OCI-LY1 (cell line): ENCODE measurements around the gene SRRM5.
A peak's percentile ranks its signal among the peaks of the same experiment; 100 is the strongest.

Source experiments
- H2AFZ ChIP-seq: fragments of 200-600 bp; sonication (generic), shearing (Covaris generic); 2 replicates; pipeline ENCODE4 v1.6.0; 2014; ENCODE audit warnings: antibody characterized with exemption, mild to moderate bottlenecking, low read length
- H3F3A ChIP-seq: fragments of 200-600 bp; sonication (generic), shearing (Covaris generic); 2 replicates; pipeline ENCODE4 v1.6.0; 2014; ENCODE audit warnings: mild to moderate bottlenecking, antibody characterized with exemption, low read length, moderate library complexity; ENCODE audit not compliant: insufficient read depth
- H3K27ac ChIP-seq: fragments of 200-600 bp; sonication (generic); 2 replicates; pipeline ENCODE4 v1.5.1; 2014; ENCODE audit warnings: low read length, mixed run types, mild to moderate bottlenecking, low read depth; ENCODE audit not compliant: poor library complexity, severe bottlenecking
- H3K27me3 ChIP-seq: fragments of 200-600 bp; sonication (generic); 2 replicates; pipeline ENCODE4 v1.6.0; 2014; ENCODE audit warnings: antibody characterized with exemption, mild to moderate bottlenecking, low read length, moderate library complexity; ENCODE audit not compliant: insufficient read depth
- H3K36me3 ChIP-seq: fragments of 200-600 bp; sonication (generic); 2 replicates; pipeline ENCODE4 v1.6.1; 2014; ENCODE audit warnings: mild to moderate bottlenecking, antibody characterized with exemption, low read length, moderate library complexity, mixed read lengths; ENCODE audit not compliant: insufficient read depth
- H3K4me1 ChIP-seq: fragments of 200-600 bp; sonication (generic); 2 replicates; pipeline ENCODE4 v1.5.1; 2014; ENCODE audit warnings: mild to moderate bottlenecking, low read length, moderate library complexity; ENCODE audit not compliant: insufficient read depth, severe bottlenecking
- H3K4me2 ChIP-seq: fragments of 200-600 bp; sonication (generic), shearing (Covaris generic); 2 replicates; pipeline ENCODE4 v1.6.1; 2014; ENCODE audit warnings: low read length
- H3K4me3 ChIP-seq: fragments of 200-600 bp; sonication (generic); 2 replicates; pipeline ENCODE4 v1.5.1; 2014; ENCODE audit warnings: low read length, low read depth, mild to moderate bottlenecking, mixed read lengths; ENCODE audit not compliant: poor library complexity, severe bottlenecking
- H3K79me2 ChIP-seq: fragments of 200-600 bp; shearing (Covaris generic); 2 replicates; pipeline ENCODE4 v1.6.1; 2016; ENCODE audit warnings: mixed run types, low read length, mixed read lengths; ENCODE audit not compliant: insufficient read depth
- H3K9ac ChIP-seq: fragments of 200-600 bp; sonication (generic), shearing (Covaris generic); 2 replicates; pipeline ENCODE4 v1.6.1; 2014; ENCODE audit warnings: mild to moderate bottlenecking, low read length, mixed read lengths
- H3K9me2 ChIP-seq: fragments of 200-600 bp; sonication (generic), shearing (Covaris generic); 2 replicates; pipeline ENCODE4 v1.6.1; 2014; ENCODE audit warnings: low read depth, mild to moderate bottlenecking, low read length, mixed read lengths
- H3K9me3 ChIP-seq: fragments of 200-600 bp; shearing (Covaris generic); 2 replicates; pipeline ENCODE4 v1.6.1; 2014; ENCODE audit warnings: low read length, mixed read lengths
- H4K20me1 ChIP-seq: fragments of 200-600 bp; sonication (generic), shearing (Covaris generic); 2 replicates; pipeline ENCODE4 v1.6.0; 2016; ENCODE audit warnings: mild to moderate bottlenecking, low read length; ENCODE audit not compliant: insufficient read depth
- EZH2 ChIP-seq: fragments of 200-600 bp; sonication (generic), shearing (Covaris generic); IDR thresholded peaks from 2 replicates; pipeline ENCODE4 v1.8.0; 2017; ENCODE audit warnings: borderline replicate concordance, mixed run types, mild to moderate bottlenecking, antibody characterized with exemption, low read length, moderate library complexity, mixed read lengths
- TF ChIP-seq, protein P1 (sequence below): fragments of 200-600 bp; sonication (generic), shearing (Covaris generic); IDR thresholded peaks from 2 replicates; pipeline ENCODE4 v1.5.1; 2017; ENCODE audit warnings: mild to moderate bottlenecking, antibody characterized with exemption, low read length, moderate library complexity, mixed read lengths

Gene SRRM5

DNA sequence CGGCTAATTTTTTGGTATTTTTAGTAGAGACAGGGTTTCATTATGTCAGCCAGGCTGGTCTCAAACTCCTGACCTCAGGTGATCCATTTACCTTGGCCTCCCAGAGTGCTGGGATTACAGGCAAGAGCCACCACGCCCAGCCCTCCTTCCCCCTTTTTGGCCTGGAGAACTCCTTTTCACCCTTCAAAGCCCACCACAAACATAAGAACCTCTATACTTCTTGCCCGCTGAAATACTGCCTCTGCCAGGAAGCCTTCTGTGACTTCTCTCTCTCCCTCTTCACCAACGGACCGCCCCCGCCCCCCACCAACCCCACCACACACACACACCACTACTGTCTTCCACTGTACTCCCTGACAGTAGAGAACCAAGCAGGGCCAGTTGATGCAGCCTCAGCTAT, 5.1 kb downstream of the SRRM5 start:
- Histone ChIP-seq H4K20me1 (no peaks in the 10 kb centered on the region), H3K9ac (no peak overlapping the region), H3K4me1 (peaks cover 29% of the 10 kb centered on the region), H3K27ac (no peak overlapping the region), H3K4me3 (no peak overlapping the region), H3K4me2 (no peak overlapping the region), H3K9me2 (no peaks in the 10 kb centered on the region), H3F3A (peaks cover 4% of the 10 kb centered on the region; the same call in 1 of the 2 replicates), H3K36me3 (peaks cover 23% of the 10 kb centered on the region), H3K27me3 (no peaks in the 10 kb centered on the region), H3K79me2 (peaks cover 35% of the 10 kb centered on the region), H3K9me3 (no peaks in the 10 kb centered on the region), H2AFZ (no peak overlapping the region)
- no peak for TF ChIP-seq EZH2
- TF ChIP-seq, protein P1, sequence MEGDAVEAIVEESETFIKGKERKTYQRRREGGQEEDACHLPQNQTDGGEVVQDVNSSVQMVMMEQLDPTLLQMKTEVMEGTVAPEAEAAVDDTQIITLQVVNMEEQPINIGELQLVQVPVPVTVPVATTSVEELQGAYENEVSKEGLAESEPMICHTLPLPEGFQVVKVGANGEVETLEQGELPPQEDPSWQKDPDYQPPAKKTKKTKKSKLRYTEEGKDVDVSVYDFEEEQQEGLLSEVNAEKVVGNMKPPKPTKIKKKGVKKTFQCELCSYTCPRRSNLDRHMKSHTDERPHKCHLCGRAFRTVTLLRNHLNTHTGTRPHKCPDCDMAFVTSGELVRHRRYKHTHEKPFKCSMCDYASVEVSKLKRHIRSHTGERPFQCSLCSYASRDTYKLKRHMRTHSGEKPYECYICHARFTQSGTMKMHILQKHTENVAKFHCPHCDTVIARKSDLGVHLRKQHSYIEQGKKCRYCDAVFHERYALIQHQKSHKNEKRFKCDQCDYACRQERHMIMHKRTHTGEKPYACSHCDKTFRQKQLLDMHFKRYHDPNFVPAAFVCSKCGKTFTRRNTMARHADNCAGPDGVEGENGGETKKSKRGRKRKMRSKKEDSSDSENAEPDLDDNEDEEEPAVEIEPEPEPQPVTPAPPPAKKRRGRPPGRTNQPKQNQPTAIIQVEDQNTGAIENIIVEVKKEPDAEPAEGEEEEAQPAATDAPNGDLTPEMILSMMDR: no peak

DNA sequence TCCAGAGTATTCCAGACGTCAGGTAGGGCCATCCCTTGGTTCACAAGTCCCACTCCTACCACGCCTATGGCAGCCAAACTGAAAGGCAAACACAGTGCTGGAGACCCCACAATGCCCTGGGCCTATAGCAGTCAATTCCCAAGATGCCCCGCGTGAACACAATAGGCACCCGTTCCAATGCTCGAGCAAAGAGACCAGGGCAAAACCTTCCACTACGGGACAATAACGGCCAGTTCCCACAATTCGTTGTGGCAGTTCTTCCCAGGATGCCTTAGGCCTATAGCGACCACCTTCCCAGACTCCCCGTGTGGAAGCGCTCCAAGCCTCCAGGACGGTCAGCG, 7.0 kb downstream of the SRRM5 start:
- Histone ChIP-seq H3F3A (peaks cover 4% of the 10 kb centered on the region; the same call in 1 of the 2 replicates), H3K4me3 (peak overlapping the region; percentile 66), H3K36me3 (peaks cover 4% of the 10 kb centered on the region), H3K4me2 (peak overlapping the region; percentile 99), H3K9me2 (no peaks in the 10 kb centered on the region), H4K20me1 (no peaks in the 10 kb centered on the region), H2AFZ (no peak overlapping the region), H3K27me3 (no peaks in the 10 kb centered on the region), H3K9ac (peak overlapping the region; percentile 80), H3K4me1 (peaks cover 29% of the 10 kb centered on the region), H3K27ac (peak overlapping the region; percentile 91), H3K79me2 (peaks cover 35% of the 10 kb centered on the region), H3K9me3 (no peaks in the 10 kb centered on the region)
- TF ChIP-seq EZH2: no peak
- TF ChIP-seq, protein P1: no peak

DNA sequence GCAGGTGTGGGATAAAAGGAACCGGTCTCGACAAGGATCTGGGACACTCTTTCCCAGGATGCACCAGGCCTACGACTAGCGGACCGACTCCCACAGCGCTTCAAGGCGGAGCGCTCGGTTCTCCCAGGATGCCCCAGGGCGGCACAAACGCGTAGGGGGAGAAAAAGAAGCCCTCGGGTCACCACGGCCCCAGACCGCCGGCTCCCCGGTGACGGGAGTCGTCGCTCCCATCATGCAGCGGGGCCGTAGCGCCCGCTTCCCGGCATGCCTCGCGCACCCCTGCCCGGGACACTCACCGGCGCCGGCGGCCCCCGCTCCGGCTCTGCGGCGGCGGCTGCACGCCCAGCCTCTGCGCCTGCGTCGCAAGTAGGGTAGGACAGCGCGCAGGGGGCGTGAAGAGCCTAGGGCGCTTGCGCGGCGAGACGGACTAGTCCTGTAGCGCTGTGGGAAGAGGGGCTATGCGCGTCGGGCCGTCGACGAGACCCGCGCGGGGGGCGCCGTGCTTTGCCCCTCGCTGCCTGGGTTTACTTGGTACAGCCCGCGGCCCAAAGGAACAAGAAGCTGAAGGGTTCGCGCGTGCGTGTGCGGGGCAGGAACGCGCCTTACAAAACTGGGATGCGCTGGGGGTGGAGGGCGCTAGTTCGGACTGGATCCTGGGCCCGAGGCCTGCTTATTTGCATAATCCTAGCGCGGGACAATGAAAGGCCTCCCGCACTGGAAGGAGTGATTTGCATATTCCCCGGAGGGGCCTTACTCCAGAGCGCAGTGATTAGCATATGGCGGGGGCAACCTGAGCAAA, 7.6 kb downstream of the SRRM5 start, which contains the start of gene ZNF428:
TSS of gene ZNF428 (minus strand) at position 368 of the 799 bp plus-strand sequence. CDS start 5,325 bp downstream, outside the sequence.
- peak within 1 kb of the TSS; percentile 99 for H3K4me2 ChIP-seq
- H3K4me1 ChIP-seq: peaks cover 29% of the 10 kb centered on the region
- H3K9me3 ChIP-seq: no peaks in the 10 kb centered on the region
- H3K36me3 ChIP-seq: no peaks in the 10 kb centered on the region
- no peaks in the 10 kb centered on the region for H3K27me3 ChIP-seq
- H3K79me2 ChIP-seq: peaks cover 35% of the 10 kb centered on the region
- peak within 1 kb of the TSS; percentile 66 for H3K4me3 ChIP-seq
- H3K9me2 ChIP-seq: no peaks in the 10 kb centered on the region
- H3K27ac ChIP-seq: peak within 1 kb of the TSS; percentile 91
- peaks cover 4% of the 10 kb centered on the region; the same call in 1 of the 2 replicates for H3F3A ChIP-seq
- H4K20me1 ChIP-seq: no peaks in the 10 kb centered on the region
- peak within 1 kb of the TSS; percentile 80 for H3K9ac ChIP-seq
- 0 out of 2 replicates have a peak within 1 kb of the TSS, but pooled peaks have one; percentile 16 for H2AFZ ChIP-seq
- TF ChIP-seq, protein P1: peak; percentile 9; the same call in 1 of the 2 replicates
- no peak for TF ChIP-seq EZH2
